Natural killer cell (primary cell): ENCODE data around the gene CX3CL1. TPM values are rescaled to one million over a fixed set of nuclear protein-coding genes. Genes with fewer than 3 reads are reported as not detected.

Source experiments
- ATAC-seq, 3 donors: fragments of 150-1000 bp in 2 of 3; fragments of 200-7000 bp in 1 of 3; cut with Tn5 transposase; 1 replicate in 1 of 3; 2 replicates in 2 of 3; pipeline ENCODE4 v1.10.0; 2021; ENCODE audit warnings: mild to moderate bottlenecking in 2 of 3, moderate library complexity in 2 of 3
- DNase-seq, 2 donors: peaks; one replicate each; pipeline versions ENCODE4 v3.0.0 to v3.0.0-alpha.2; 2013 to 2021; ENCODE audit warnings: mixed read lengths in 1 of 2
- H3K27ac ChIP-seq: one replicate; pipeline ENCODE4 v1.5.1; 2013; ENCODE audit warnings: mild to moderate bottlenecking, low read length
- H3K27me3 ChIP-seq: one replicate; pipeline ENCODE4 v1.6.1; 2013; ENCODE audit warnings: low read length; ENCODE audit not compliant: control insufficient read depth, insufficient read depth
- H3K36me3 ChIP-seq: one replicate; pipeline ENCODE4 v1.6.1; 2013; ENCODE audit warnings: low read length; ENCODE audit not compliant: control insufficient read depth, insufficient read depth
- H3K4me1 ChIP-seq: one replicate; pipeline ENCODE4 v1.6.1; 2013; ENCODE audit warnings: low read length; ENCODE audit not compliant: control insufficient read depth, insufficient read depth
- H3K4me3 ChIP-seq: one replicate; pipeline ENCODE4 v1.5.1; 2013; ENCODE audit warnings: low read length
- H3K9me3 ChIP-seq: one replicate; pipeline ENCODE4 v1.6.1; 2013; ENCODE audit warnings: low read length; ENCODE audit not compliant: control insufficient read depth, insufficient read depth
- H3K27ac Mint-ChIP-seq, 2 donors: one replicate each; pipeline ENCODE4 v1.8.0; 2022; ENCODE audit warnings: mild to moderate bottlenecking in 2 of 2, mixed read lengths in 2 of 2, moderate library complexity in 1 of 2
- H3K27me3 Mint-ChIP-seq, 2 donors: one replicate each; pipeline ENCODE4 v1.8.0; 2022; ENCODE audit warnings: low read depth in 2 of 2, mixed read lengths in 2 of 2
- H3K36me3 Mint-ChIP-seq: one replicate; pipeline ENCODE4 v1.8.0; 2022; ENCODE audit warnings: mixed read lengths
- H3K4me1 Mint-ChIP-seq, 2 donors: one replicate each; pipeline ENCODE4 v1.8.0; 2022; ENCODE audit warnings: mixed read lengths in 2 of 2
- H3K4me3 Mint-ChIP-seq: one replicate; pipeline ENCODE4 v1.8.0; 2022; ENCODE audit warnings: mild to moderate bottlenecking, moderate library complexity, mixed read lengths
- H3K9me3 Mint-ChIP-seq, 2 donors: one replicate each; pipeline ENCODE4 v1.8.0; 2022; ENCODE audit warnings: mixed read lengths in 2 of 2
- CTCF ChIP-seq: fragments of 200-600 bp; IDR thresholded peaks from one replicate; pipeline ENCODE4 v1.8.0; 2022; ENCODE audit warnings: antibody characterized with exemption
- WGBS: methylation state at CpG from one replicate; pipeline ENCODE4 v1.1.7; 2013; ENCODE audit warnings: missing lambda C conversion rate; ENCODE audit not compliant: insufficient coverage; 5-methylcytosine and 5-hydroxymethylcytosine counted together
- intact Hi-C: fragments of 100-400 bp; cut with micrococcal nuclease; formaldehyde crosslinking; loops from one replicate; pipeline ENCODE4 v1.14.2; 2022
- total RNA-seq, 4 donors: library from RNA; stranded (reverse); fragments of 120-200 nt in 1 of 4; gene quantifications; one replicate each; pipeline versions ENCODE4 v1.2.3 to v1.2.4, GENCODE V29; 2013 to 2022

Gene CX3CL1
- total RNA-seq, 3 donors from 2014 or later (not counting 1 experiment from before 2014, with no cell fraction given): not detected

DNA sequence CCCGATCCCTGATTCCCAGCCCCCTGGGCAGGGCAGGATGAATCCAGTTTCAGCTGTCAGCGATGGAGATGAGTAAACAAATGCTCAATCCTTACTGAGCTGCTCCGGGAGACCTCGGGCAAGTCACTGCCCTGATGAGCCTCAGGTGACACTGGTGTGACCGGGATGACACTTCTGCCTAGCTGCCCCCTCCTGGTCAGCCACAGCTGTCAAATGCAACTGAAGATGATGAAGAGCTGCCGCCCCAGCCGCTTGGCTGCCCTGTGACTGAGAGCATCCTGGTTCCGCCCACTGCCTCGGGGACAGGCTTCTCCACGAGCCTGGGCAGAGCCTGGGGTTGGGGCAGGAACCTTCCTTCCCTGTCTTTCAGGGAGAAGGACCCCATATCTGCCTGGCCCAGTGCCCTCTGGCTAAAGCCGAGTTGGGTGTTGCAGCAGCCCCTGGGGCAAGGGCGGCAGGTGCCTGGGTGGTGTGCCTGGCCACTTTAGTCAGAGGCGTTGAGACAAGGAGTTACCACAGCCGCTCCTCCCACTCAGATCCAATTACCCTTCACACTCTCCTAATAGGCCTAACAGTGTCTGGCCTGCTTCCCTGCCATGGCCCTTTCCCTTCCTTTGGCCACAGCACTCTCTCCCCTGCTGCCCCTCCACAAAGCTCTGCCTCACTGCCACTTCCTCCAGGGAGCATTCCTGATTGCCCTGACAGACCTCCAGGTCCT lies 37.7 kb downstream of the CX3CL1 start:
- no peak overlapping the region for H3K27ac Mint-ChIP-seq
- Histone ChIP-seq H3K36me3 (no peaks in the 10 kb centered on the region), H3K4me3 (no peak overlapping the region), H3K4me1 (peaks cover 14% of the 10 kb centered on the region), H3K27ac (no peak overlapping the region), H3K9me3 (no peaks in the 10 kb centered on the region), H3K27me3 (no peaks in the 10 kb centered on the region)
- H3K27me3 Mint-ChIP-seq: peaks cover 0 to 12% of the 10 kb centered on the region in 2 donors
- H3K4me3 Mint-ChIP-seq: no peak overlapping the region
- ATAC-seq (no peak), DNase-seq (no peak)
- 89% methylated on average over 14 of the region's 14 CpGs for WGBS
- TF ChIP-seq CTCF: no peak
- intact Hi-C loops: no loop called here
- no peaks in the 10 kb centered on the region for H3K4me1 Mint-ChIP-seq
- H3K9me3 Mint-ChIP-seq: no peaks in the 10 kb centered on the region
- H3K36me3 Mint-ChIP-seq: no peaks in the 10 kb centered on the region

- 75% methylated on average over 12 of the region's 12 CpGs for WGBS
- TF ChIP-seq CTCF: no peak
- Mint-ChIP-seq H3K36me3 (no peaks in the 10 kb centered on the region), H3K4me3 (no peak overlapping the region), H3K27ac (no peak overlapping the region), H3K9me3 (no peaks in the 10 kb centered on the region), H3K27me3 (peaks cover 0 to 7% of the 10 kb centered on the region in 2 donors), H3K4me1 (peaks cover 1 to 8% of the 10 kb centered on the region in 2 donors)
- no peaks in the 10 kb centered on the region for H3K27me3 ChIP-seq
- H3K36me3 ChIP-seq: no peaks in the 10 kb centered on the region
- no peak overlapping the region for H3K4me3 ChIP-seq
- H3K4me1 ChIP-seq: peaks cover 18% of the 10 kb centered on the region
- no peaks in the 10 kb centered on the region for H3K9me3 ChIP-seq
- no peak overlapping the region for H3K27ac ChIP-seq
- intact Hi-C loops: no loop called here
- ATAC-seq (no peak), DNase-seq (no peak)
Measured at GRCh38 chr16:57411362-57411976, 39.2 kb downstream of the CX3CL1 start.

- intact Hi-C loops: no loop called here
- no peak for ATAC-seq
Measured at GRCh38 chr16:57412584-57412983, 40.3 kb downstream of the CX3CL1 start.

More at GRCh38 chr16:57412584-57412983, 40.3 kb downstream of the CX3CL1 start:
- H3K9me3 ChIP-seq: no peaks in the 10 kb centered on the region
- no peaks in the 10 kb centered on the region for H3K9me3 Mint-ChIP-seq
- no peak for DNase-seq
- no peaks in the 10 kb centered on the region for H3K27me3 ChIP-seq
- 91% methylated on average over 9 of the region's 9 CpGs for WGBS
- H3K4me3 Mint-ChIP-seq: no peak overlapping the region
- TF ChIP-seq CTCF: no peak
- peaks cover 0 to 7% of the 10 kb centered on the region in 2 donors for H3K27me3 Mint-ChIP-seq
- H3K36me3 ChIP-seq: no peaks in the 10 kb centered on the region
- H3K36me3 Mint-ChIP-seq: no peaks in the 10 kb centered on the region
- H3K27ac ChIP-seq: no peak overlapping the region
- H3K4me1 Mint-ChIP-seq: peaks cover 11 to 18% of the 10 kb centered on the region in 2 donors
- no peak overlapping the region for H3K4me3 ChIP-seq
- peak overlapping the region in 1 of 2 donors; percentile 42 for H3K27ac Mint-ChIP-seq
- peaks cover 25% of the 10 kb centered on the region for H3K4me1 ChIP-seq
